ENCODE data around the gene PTDSS2. TPM values are rescaled to one million over a fixed set of nuclear protein-coding genes. Genes with fewer than 3 reads are reported as not detected.
A peak's percentile ranks its signal among the peaks of the same experiment; 100 is the strongest.

The PTDSS2 gene
- polyA plus RNA-seq, 3 donors, result 9.3 to 18.3 (median 12.4) TPM

DNA sequence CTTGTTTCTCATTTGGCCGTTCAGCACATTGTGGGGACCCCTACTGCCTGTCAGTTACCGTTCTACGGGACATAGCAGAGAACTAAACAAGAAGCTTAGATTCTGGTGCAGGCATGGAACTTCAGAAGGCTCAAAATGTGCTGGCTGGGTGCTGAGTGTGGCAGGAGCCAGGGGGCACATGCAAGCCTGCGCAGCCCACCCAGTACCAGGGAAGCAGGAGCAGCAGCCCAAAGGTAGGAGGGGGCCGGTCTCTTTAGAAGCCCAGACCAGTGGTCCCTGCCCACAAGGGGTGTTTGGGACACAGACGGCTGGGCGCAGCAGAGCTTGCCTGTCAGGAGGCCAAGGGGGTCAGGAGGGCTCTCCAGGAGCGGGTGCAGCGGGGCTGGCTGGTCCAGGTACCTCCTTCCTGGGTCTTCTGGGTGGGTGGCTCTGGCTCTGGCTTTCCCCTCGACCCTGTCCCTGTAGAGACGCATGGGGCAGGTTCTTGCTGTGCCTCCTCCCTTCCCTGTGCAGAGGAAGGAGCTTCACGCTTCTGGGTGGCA, 2.2 kb downstream of the PTDSS2 start:
- DNase-seq, result no peak
- H3K4me3 ChIP-seq (replicated peaks in 1 of 3; ENCODE audit: low read depth in 2 of 3, low read length in 3 of 3), result no peak overlapping the region
- intact Hi-C loops (cut with micrococcal nuclease), result no loop called here
- no peaks in the 10 kb centered on the region for H3K9me3 Mint-ChIP-seq
- peaks cover 27 to 34% of the 10 kb centered on the region in 2 donors for H3K4me1 ChIP-seq (ENCODE audit: control insufficient read depth in 1 of 2, insufficient read depth in 2 of 2, low read length in 2 of 2)
- peaks cover 3 to 7% (median 3%) of the 10 kb centered on the region in 3 donors for H3K27me3 Mint-ChIP-seq (ENCODE audit: low read depth in 3 of 3)
- H3K4me1 Mint-ChIP-seq, result peaks cover 29% of the 10 kb centered on the region
- H4K20me1 ChIP-seq (ENCODE audit: insufficient read depth, low read length), result peaks cover 18% of the 10 kb centered on the region
- H3K79me2 ChIP-seq (ENCODE audit: insufficient read depth, low read length), result peaks cover 14% of the 10 kb centered on the region
- H3K27ac ChIP-seq (ENCODE audit: low read depth in 1 of 2, low read length in 2 of 2), result no peak overlapping the region
- H3K36me3 ChIP-seq (replicated peaks in 1 of 2; ENCODE audit: control insufficient read depth in 1 of 2, insufficient read depth in 2 of 2, low read length in 2 of 2), result peaks cover 6 to 29% of the 10 kb centered on the region in 2 donors
- H3K4me2 ChIP-seq (replicated peaks; ENCODE audit: extremely low read depth, low read length, poor library complexity, severe bottlenecking), result no peak overlapping the region
- no peaks in the 10 kb centered on the region for H3K27me3 ChIP-seq (ENCODE audit: control insufficient read depth in 2 of 2, insufficient read depth in 2 of 2, low read length in 2 of 2)
- H3K9me3 ChIP-seq (replicated peaks in 1 of 2; ENCODE audit: control insufficient read depth in 1 of 2, insufficient read depth in 1 of 2, low read length in 2 of 2), result no peaks in the 10 kb centered on the region
- no peak overlapping the region for H2AFZ ChIP-seq (ENCODE audit: insufficient read depth, low read depth, low read length, poor library complexity, severe bottlenecking)
- TF ChIP-seq, protein P1, sequence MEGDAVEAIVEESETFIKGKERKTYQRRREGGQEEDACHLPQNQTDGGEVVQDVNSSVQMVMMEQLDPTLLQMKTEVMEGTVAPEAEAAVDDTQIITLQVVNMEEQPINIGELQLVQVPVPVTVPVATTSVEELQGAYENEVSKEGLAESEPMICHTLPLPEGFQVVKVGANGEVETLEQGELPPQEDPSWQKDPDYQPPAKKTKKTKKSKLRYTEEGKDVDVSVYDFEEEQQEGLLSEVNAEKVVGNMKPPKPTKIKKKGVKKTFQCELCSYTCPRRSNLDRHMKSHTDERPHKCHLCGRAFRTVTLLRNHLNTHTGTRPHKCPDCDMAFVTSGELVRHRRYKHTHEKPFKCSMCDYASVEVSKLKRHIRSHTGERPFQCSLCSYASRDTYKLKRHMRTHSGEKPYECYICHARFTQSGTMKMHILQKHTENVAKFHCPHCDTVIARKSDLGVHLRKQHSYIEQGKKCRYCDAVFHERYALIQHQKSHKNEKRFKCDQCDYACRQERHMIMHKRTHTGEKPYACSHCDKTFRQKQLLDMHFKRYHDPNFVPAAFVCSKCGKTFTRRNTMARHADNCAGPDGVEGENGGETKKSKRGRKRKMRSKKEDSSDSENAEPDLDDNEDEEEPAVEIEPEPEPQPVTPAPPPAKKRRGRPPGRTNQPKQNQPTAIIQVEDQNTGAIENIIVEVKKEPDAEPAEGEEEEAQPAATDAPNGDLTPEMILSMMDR (IDR thresholded peaks at IDR 0.05), result no peak
- H3K4me3 Mint-ChIP-seq, result no peak overlapping the region
- peak overlapping the region in 1 of 7 donors; percentile 63 for H3K27ac Mint-ChIP-seq
- 96% methylated on average over 10 of the region's 12 CpGs for WGBS (ENCODE audit: insufficient coverage)
- no peak overlapping the region for H3K9ac ChIP-seq (ENCODE audit: insufficient read depth, low read length, poor library complexity, severe bottlenecking)
- H3K36me3 Mint-ChIP-seq, result peaks cover 28 to 44% of the 10 kb centered on the region in 2 donors

DNA sequence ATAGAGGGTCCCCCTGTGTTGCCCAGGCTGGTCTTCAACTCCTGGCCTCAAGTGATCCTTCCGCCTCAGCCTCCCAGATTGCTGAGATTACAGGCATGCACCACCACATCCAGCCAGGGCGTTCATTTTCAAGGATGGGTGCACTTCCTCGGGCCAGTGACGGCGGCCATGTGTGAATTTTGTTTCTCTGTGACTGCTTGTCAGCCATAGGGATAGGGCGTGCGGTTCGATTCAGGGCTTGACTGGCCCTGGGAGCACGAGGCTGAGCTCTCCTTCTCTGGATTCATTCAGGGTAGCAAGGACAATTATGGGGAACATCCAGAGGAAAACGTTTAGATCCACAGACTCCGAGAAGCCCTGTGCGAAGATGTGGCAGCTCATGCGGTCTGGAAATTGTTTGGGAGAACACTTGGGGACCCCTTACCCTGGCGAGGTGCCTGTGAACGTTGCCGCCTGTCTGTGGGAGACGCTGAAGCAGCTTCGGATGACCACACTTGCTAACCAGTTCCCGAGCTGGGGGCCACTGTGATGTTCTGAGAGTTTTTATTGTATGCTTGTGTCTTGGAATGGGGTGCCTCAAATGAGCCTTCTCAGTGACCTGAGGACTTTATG, 2.9 kb downstream of the PTDSS2 start:
- intact Hi-C loops (cut with micrococcal nuclease), result no loop called here

More for the DNA sequence above, 2.9 kb downstream of the PTDSS2 start:
- Mint-ChIP-seq H3K27me3 (ENCODE audit: low read depth in 3 of 3) (peaks cover 3 to 7% (median 3%) of the 10 kb centered on the region in 3 donors), H3K4me3 (no peak overlapping the region), H3K4me1 (peaks cover 30% of the 10 kb centered on the region), H3K9me3 (no peaks in the 10 kb centered on the region), H3K27ac (peak overlapping the region in 2 of 7 donors; percentile 54 to 61), H3K36me3 (peaks cover 31 to 49% of the 10 kb centered on the region in 2 donors)
- no peaks in the 10 kb centered on the region for H3K27me3 ChIP-seq (ENCODE audit: control insufficient read depth in 2 of 2, insufficient read depth in 2 of 2, low read length in 2 of 2)
- peaks cover 22% of the 10 kb centered on the region for H4K20me1 ChIP-seq (ENCODE audit: insufficient read depth, low read length)
- no peak overlapping the region for H3K4me2 ChIP-seq (replicated peaks; ENCODE audit: extremely low read depth, low read length, poor library complexity, severe bottlenecking)
- H3K9ac ChIP-seq (ENCODE audit: insufficient read depth, low read length, poor library complexity, severe bottlenecking), result no peak overlapping the region
- no peaks in the 10 kb centered on the region for H3K9me3 ChIP-seq (replicated peaks in 1 of 2; ENCODE audit: control insufficient read depth in 1 of 2, insufficient read depth in 1 of 2, low read length in 2 of 2)
- no peak overlapping the region for H3K27ac ChIP-seq (ENCODE audit: low read depth in 1 of 2, low read length in 2 of 2)
- peaks cover 24 to 34% of the 10 kb centered on the region in 2 donors for H3K4me1 ChIP-seq (ENCODE audit: control insufficient read depth in 1 of 2, insufficient read depth in 2 of 2, low read length in 2 of 2)
- WGBS (ENCODE audit: insufficient coverage), result 96% methylated on average over 19 of the region's 19 CpGs
- H3K79me2 ChIP-seq (ENCODE audit: insufficient read depth, low read length), result peaks cover 14% of the 10 kb centered on the region
- TF ChIP-seq, protein P1 (IDR thresholded peaks at IDR 0.05), result no peak
- H3K4me3 ChIP-seq (replicated peaks in 1 of 3; ENCODE audit: low read depth in 2 of 3, low read length in 3 of 3), result no peak overlapping the region
- no peak overlapping the region for H2AFZ ChIP-seq (ENCODE audit: insufficient read depth, low read depth, low read length, poor library complexity, severe bottlenecking)
- DNase-seq, result no peak
- H3K36me3 ChIP-seq (replicated peaks in 1 of 2; ENCODE audit: control insufficient read depth in 1 of 2, insufficient read depth in 2 of 2, low read length in 2 of 2), result peaks cover 6 to 29% of the 10 kb centered on the region in 2 donors

Measured in CD14-positive monocyte (primary cell).